ENCODE results near the gene ORMDL1.
A peak's percentile ranks its signal among the peaks of the same experiment; 100 is the strongest.

The ORMDL1 gene, protein sequence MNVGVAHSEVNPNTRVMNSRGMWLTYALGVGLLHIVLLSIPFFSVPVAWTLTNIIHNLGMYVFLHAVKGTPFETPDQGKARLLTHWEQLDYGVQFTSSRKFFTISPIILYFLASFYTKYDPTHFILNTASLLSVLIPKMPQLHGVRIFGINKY

DNA sequence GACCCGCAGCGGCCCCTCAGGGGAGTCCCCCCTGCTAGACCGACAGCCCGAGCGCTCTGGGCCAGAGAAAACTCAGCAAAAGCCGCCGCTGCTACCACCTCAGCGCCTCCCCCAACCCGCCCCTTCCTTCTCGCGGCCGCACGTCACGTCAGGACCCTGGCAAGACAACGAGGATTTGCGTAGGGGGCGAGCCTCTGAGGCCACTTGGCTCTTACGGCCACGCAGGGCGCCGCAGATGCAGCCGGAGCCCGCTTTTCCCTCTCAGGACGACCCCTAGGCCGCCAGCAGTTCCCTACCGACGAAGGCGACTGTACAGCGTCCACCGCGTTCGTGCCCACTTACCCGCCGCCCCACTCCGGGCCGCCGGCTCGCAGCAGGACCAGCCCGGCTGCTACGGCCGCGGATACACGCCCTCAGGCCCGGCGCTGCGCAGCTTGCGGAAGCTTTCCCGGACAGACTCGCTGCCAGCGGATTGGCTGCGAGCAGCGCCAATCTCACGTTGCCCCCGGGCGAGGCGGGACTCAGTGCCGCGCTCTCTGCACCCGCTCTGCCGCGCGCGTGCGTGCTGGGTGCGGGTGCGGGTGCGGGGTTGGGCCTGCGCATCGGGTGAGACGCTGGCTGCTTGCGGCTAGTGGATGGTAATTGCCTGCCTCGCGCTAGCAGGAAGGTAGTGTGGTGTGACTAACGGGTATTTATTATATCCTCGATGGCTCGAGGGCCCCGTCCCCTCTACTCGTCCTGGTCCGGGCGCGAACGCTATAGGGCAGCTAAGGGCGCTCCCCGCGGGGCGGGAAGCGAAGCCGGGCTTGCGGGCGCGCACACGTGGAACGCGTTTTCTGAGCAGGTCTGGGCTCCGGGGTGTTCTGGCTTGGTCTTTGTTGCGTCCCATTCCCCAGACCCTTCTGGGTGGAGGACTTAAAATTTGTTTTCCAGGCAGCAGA, at the start of gene ORMDL1, which contains the start of gene PMS1:
Gene ORMDL1 (minus strand): TSS at position 413 of the 941 bp plus-strand sequence. CDS start 1,744 bp downstream, outside the sequence.
Gene PMS1 (plus strand): TSS at position 524 of the 941 bp plus-strand sequence. CDS start 7,360 bp downstream, outside the sequence.
- DNase-seq, result peak; percentile 94

DNA sequence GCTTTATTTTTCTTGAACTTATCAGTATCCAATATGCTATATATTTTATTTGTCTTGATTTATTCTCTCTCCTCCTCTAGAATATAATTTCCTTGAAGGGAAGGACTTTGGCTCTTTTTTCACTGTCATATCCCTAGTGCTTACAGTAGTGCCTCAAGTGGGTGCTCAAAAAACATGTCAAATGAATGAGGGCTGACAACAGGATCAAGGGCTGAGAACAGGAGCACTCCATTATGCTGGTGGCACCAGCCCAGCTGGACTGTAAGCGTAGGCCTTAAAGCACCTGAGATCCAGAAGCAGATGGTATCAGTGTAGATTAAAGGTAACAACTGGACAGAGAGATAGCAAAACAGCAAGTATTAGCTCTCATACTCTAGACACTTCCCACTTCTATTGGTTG, 46.4 kb upstream of the ORMDL1 start:
- DNase-seq, result no peak

DNA sequence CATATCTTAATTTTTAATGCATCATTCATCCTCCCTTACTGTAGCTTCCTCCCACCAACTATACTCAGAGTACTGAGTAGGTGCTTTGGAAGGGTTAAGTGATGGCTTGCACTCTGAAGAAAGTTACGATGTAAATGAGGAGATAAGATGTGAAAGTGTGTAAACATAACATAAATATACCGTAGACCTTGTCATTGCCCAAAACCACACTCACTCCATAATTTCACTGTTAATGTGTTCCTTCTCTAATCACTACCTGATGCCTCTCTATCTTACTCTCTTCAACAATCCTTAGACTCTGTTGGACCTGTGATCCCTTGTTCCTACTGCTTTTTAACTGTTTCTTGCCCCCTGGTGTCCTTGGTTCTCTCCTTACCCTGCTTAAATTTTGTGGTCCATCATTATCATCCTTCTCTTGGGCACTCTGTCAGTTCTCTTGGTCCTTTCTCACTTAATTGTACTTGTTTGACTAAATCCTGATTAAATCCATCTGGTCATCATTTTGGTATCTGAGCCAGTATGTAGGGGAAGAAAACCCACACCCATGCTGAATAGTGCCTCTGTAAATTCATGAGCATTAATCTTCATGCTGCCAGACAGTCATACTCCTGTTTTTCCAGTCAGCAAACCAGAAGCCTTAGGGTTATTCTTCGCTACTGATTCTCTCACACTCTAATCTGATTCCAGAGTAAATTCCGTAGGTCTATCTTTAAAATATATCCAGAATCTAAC, 45.1 kb upstream of the ORMDL1 start:
- no peak for DNase-seq

DNA sequence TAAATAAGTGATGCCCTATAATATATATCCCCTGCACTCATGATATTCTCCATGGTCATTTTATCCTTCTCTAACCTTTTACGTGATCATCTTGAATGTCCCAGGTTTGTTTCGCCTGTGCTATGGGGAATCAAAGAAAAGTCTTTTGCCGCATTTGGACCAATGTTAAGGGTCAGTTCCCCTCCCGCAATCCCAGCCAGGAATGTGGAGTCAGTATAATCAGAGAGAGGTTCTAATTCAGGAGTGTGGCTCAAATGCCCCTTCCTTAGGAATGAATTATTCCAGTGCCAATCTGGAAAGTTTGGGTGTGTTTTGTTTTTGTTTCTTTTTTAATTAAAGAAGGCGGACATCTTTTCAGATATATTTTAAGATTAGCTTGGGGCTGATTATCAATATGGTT, 41.9 kb upstream of the ORMDL1 start:
- no peak for DNase-seq

DNA sequence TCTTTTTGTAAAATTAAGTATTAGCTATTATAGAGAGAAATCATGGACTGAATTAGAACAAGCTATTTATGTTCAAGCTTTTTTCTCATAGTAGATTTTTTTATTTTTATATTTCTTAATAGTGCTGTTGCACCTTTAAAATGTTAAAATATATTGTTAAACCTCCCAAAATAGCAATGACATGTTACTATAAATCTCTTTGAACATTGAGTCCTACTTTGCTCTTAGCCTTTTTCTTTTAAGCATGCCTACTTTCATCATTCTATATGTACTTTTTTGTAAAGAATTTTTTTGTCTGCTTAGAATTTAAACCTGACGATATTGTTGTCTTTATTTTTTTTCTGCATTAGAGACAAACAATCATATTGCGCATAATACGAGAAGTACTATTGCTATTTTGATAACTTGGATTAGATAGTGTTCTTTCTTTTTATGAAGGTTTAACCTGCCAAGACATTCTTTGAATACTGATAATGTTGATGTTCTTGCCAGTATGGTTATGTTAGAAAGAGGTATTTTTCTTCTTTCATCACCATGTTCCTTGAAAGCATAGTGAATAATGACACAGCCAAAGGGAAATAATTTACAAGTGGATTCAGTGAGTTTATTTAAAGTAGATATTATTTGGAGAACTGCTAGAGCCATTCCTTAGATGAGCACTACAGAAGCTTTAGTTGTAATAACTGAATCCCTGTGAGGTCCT, 40.7 kb upstream of the ORMDL1 start:
- no peak for DNase-seq

DNA sequence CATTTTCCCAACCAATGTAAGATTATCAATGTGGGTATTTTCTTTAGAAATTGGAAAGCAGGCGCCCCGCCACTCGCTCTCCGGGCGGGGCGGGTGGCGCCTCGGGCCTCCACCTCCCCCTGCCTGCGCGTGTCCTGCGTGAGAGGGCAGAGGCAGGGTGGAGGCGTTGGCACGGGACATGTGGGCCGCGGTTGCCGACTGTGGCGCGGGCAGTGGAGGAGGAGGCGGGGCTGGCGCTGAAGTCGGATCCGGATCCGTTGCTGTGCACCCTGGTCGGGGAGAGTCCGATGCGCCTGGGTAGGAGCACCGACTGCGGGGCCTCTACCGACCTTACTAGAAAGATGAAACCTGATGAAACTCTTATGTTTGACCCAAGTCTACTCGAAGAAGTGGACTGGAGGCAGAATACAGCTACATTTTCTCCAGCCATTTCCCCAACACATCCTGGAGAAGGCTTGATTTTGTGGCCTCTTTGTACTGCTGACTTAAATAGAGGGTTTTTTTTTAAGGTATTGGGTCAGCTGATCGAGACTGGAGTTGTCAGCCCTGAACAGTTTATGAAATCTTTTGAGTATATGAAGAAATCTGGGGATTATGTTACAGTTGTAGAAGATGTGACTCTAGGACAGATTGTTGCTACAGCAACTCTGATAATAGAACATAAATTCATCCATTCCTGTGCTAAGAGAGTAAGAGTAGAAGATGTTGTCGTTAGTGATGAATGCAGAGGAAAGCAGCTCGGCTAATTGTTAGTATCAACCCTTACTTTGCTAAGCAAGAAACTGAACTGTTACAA, 38.0 kb upstream of the ORMDL1 start:
- DNase-seq, result no peak

DNA sequence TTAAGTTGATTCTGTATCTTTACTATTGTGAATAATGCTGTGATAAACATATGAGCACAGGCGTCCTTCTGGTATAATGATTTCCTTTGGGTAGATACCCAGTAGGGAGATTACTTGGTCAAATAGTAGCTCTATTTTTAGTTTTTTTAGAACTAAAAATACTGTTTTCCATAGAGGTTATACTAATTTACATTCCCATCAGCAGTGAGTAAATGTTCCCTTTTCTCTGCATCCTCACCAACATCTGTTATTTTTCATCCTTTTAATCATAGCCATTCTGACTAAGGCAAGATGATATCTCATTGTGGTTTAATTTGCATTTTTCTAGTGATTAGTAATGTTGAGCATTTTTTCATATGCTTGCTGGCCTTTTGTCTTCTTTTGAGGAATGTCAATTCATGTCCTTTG, 35.2 kb upstream of the ORMDL1 start:
- DNase-seq, result no peak

DNA sequence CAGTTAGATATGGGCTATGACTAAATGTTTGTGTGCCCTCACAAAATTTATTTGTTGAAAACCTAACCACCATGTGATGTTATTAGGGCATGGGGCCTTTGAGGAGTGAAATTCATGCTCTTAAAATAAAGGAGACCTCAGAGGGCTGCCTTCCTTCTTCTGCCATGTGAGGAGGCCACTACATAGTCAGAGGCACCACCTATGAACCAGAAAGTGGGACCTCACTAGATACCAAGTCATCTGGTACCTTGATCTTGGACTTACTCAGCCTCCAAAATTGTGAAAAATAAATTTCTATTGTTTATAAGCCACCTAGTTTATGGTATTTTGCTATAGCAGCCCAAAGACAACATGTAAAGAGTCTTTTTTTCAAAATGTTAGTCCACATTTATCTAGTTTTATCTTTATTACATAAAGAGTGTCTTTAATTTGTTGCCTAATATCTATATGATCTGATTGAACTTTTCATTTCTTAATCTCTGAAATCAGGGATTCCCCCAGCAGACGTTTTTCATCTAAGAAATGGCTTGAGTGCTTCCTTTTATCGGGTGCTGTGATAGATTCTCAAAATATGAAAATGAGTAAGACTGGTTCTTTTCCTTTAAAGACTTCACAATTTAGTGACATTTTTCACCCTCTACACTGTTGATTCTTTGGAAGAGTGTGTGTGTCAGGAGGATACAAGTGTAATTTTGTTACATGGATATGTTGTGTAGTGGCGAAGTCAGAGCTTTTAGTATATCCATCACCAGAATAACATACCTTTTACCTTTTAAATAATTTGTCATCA, 34.3 kb upstream of the ORMDL1 start:
- no peak for DNase-seq

DNA sequence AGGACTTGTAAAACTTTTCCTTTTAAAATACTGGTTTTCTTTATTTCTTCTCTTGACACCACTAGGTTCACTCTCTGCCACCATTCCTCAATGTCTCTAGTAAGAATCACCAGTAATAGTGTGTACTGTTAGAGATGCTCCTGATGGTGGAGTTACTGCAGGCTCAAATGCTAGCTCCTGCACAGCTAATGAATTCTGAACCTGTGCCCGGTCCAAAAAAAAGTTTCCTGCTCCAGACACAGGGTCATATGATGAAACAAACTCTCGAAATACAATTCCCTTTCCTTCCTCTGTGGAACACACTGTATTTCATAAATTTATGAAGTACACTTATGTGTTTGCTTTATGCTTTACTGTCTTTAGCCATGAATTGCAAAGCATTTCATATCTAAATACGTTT, 19.3 kb upstream of the ORMDL1 start:
- DNase-seq, result no peak

DNA sequence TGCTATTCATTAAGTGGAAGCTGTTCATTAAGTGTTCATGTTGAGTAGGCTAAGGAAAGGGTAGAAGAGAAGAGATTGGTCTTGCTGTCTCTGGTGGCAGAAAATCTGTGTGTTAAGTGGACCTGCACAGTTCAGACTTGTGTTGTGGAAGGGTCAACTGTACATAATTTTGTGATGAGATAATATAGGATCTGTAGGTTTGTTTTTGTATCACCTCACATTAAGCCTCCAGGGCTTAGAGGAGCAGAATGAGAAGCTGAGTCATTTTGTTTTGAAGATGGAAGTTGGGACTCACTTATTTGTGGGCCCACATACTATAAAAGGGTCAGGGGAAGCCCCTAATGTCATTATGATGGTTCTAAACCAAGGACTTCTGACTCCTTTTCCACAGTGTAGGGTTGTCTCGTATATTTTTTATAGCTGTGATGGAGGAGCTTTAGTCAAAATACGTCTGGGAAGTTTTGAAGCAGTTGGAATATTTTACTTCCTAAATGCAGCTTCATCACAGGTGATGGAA, 18.3 kb upstream of the ORMDL1 start:
- no peak for DNase-seq

DNA sequence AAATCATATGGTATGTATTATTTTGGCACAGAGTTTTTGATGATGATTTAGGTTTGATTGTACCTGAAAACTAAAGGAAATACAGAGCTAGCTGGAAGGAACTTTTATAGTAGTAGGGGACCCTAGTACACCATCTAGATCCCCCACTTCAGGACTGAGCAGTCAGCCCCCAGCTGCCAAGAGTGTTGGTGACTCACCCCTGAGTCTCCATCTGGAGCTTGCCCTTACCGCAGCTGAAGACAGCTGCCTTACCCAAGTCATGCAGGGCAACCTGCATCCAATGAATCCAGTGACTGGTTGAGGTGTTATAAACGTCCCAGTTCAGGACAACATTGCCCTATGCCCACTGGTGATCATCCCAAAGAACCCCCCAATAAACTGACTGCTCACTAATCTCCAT, 15.4 kb upstream of the ORMDL1 start:
- DNase-seq, result no peak

DNA sequence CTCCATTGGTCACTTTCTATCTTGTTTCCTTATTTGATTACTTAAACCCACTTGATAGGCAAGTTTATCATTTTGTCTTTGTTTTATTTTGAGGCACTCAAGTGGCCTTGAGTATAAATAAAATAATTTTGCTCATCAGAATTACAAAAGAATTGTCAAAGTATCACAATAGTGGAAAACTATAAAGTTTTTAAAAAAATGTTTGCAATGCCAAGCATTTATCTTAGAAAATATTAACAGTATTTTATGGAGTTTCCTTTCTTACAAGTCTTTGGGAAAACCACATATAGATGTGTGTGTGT, 14.8 kb upstream of the ORMDL1 start:
- DNase-seq, result no peak

DNA sequence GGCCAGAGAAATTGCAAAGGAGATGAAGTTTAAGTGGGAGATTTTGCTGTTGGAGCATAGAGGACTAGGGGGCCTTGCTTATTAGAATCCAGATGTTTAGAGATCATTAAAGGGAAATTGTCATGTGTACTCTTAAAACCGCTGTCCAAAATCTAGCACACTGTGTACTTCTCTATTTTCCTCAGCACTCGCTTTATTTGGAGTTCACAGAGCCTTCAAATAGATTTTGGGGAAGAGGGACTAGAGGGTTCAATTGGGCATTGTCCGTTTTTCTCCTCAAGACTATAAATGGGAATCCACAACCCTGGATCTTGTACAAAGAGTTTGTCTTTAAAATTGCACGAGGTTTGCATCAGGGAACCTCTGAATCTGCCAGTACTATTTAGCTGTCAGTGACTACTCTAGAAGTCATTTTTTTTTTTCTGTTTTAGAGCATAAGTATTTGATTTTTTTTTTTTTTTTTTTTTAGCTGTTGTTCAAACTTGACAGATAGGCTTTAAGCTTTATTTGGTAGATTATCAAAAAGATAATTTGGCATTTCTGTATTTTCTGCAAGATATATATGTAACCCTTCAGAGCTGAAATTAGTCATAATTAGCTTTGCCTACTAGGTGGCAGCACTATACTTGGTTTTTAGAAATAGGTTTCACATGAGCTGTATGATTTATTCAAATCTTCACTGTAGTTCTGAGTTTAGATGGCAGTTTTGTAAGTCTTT, 14.3 kb upstream of the ORMDL1 start:
- no peak for DNase-seq

DNA sequence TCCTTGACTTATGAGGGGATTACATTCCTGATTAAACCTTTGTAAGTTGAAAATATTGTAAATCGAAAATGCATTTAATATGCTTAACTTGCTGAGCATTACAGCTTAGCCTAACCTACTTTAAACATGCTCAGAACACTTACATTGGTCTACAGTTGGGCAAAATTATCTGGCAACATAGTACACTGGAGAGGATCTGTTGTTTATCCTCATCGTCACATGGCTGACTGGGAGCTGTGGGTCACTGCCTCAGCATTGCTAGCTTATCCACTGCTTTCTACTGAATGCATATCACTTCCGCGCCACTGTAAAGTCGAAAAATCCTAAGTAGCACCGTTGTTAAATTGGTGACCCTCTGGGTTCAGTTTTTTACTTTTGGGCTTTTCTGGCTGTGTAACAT, 13.8 kb upstream of the ORMDL1 start:
- no peak for DNase-seq

DNA sequence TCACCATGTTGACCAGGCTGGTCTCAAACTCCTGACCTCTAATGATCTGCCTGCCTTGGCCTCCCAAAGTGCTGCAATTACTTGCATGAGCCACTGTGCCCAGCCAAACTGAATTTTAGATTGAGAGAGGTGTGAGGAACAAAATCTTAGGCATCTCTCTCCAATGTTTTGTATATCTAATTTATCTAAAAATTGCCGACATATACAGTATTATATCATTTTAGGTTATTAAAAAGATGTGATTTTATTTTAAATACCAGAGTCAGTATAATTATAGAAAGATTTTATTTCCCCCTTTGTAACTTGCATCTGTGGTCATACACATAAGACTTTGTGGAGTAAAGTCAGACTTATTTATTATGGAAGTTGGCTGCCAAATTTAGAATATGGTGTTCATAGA, 10.2 kb upstream of the ORMDL1 start:
- no peak for DNase-seq

DNA sequence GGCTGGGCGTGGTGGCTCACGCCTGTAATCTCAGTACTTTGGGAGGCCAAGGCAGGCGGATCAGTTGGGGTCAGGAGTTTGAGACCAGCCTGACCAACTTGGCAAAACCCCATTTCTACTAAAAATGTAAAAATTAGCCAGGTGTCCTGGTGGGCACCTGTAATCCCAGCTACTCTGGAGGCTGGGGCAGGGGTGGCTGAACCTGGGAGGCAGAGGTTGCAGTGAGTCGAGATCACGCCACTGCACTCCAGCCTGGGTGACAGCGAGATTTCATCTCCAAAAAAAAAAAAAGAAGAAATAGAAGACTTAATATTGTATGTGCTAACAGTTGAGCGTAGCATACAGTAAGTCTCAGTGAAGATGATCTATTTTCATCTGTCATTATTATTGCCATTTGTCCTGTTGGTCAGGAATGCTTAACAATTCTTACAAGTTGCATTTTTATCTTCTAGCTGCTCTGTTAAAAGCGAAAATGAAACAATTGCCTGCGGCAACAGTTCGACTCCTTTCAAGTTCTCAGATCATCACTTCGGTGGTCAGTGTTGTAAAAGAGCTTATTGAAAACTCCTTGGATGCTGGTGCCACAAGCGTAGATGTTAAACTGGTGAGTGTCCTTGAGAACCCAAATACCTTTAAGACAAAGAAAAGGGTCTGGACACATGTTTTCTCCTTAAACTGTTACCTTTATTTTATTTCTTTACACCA, 7.4 kb upstream of the ORMDL1 start:
- no peak for DNase-seq

DNA sequence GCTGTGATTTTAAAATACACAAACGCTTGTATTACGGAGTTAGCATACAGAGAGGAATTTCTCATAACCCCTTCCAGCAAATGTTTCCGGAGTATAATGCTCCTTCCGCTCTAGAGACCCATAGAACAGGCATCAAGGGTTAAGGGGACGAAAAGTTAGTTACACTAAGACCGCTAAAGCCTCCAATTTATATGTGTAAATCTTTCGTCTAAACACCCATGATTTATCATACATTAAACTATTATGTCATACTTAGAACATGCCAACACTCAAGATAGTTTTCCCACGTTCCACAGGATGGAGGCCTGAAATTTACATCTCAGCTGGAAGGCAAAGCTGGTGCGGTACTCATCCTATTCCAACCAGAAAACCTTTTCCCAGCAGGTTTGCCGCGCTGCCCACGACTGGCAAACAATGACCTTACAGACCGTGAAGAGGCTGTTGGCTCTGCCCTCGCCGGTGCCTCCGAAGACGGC, 650 bp downstream of the ORMDL1 start:
- DNase-seq, result no peak

DNA sequence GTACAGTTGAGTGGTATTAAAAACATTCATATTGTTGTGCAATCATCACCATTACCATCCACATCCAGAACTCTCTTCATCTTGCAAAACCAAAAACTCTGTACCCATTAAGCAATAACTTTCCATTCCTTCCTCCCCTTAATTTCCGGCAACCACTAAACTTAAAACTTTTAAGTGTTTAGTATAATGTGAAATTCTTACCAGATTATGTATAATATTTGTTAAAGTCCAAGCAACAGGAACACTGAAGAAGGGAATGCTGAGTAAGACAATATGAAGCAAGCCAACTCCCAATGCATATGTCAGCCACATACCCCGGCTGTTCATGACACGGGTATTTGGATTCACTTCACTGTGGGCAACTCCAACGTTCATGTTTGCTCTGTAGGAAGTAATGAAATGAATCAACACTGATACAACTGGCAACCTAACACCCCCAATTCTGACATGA, 1.9 kb downstream of the ORMDL1 start:
- no peak for DNase-seq

DNA sequence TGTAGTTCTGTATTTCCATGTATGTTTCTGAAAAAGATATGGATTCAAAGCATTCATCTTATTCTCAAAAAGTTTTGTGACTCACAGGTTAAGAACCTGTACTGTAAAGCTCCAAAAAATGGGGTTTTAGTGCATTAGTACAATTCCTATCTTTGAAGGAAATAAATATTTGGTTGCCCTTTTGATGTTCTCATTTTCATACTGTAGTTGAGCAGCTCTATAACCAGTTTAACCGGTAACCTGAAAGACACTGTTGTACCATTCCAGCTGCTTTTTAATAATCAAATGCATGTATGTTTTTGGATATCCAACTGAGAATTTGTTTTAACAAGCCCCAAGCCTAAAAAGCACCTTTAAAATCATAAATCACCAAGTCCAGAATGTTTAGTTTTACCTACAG, 11.9 kb downstream of the ORMDL1 start:
- DNase-seq, result no peak

All from GDM1 (cell line).